OCI-LY3 (cell line): ENCODE measurements around the gene FTCD.

Experiments
- EZH2phosphoT487 ChIP-seq: fragments of 200-600 bp; shearing (Covaris generic); IDR thresholded peaks from 2 replicates; pipeline ENCODE4 v1.6.1; 2018; ENCODE audit warnings: antibody characterized with exemption, mixed run types, low read depth
- TF ChIP-seq, protein P1 (sequence below): fragments of 200-600, 300-600 bp; sonication (generic); IDR thresholded peaks from 2 replicates; pipeline ENCODE4 v1.5.1; 2014; ENCODE audit warnings: antibody characterized with exemption, low read length, low read depth

GRCh38 chr21:46087641-46088040 lies 67.7 kb downstream of the FTCD start:
- TF ChIP-seq, protein P1, sequence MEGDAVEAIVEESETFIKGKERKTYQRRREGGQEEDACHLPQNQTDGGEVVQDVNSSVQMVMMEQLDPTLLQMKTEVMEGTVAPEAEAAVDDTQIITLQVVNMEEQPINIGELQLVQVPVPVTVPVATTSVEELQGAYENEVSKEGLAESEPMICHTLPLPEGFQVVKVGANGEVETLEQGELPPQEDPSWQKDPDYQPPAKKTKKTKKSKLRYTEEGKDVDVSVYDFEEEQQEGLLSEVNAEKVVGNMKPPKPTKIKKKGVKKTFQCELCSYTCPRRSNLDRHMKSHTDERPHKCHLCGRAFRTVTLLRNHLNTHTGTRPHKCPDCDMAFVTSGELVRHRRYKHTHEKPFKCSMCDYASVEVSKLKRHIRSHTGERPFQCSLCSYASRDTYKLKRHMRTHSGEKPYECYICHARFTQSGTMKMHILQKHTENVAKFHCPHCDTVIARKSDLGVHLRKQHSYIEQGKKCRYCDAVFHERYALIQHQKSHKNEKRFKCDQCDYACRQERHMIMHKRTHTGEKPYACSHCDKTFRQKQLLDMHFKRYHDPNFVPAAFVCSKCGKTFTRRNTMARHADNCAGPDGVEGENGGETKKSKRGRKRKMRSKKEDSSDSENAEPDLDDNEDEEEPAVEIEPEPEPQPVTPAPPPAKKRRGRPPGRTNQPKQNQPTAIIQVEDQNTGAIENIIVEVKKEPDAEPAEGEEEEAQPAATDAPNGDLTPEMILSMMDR = no peak
- TF ChIP-seq EZH2phosphoT487 = no peak
